HG02759 (cell line): ENCODE measurements around the gene GTSE1.

Experiments
- ATAC-seq: cut with Tn5 transposase; IDR thresholded peaks from one replicate; pipeline ENCODE4 v1.9.1; 2021; ENCODE audit warnings: mild to moderate bottlenecking, moderate library complexity; ENCODE audit not compliant: unreplicated experiment

GTSE1 gene

DNA sequence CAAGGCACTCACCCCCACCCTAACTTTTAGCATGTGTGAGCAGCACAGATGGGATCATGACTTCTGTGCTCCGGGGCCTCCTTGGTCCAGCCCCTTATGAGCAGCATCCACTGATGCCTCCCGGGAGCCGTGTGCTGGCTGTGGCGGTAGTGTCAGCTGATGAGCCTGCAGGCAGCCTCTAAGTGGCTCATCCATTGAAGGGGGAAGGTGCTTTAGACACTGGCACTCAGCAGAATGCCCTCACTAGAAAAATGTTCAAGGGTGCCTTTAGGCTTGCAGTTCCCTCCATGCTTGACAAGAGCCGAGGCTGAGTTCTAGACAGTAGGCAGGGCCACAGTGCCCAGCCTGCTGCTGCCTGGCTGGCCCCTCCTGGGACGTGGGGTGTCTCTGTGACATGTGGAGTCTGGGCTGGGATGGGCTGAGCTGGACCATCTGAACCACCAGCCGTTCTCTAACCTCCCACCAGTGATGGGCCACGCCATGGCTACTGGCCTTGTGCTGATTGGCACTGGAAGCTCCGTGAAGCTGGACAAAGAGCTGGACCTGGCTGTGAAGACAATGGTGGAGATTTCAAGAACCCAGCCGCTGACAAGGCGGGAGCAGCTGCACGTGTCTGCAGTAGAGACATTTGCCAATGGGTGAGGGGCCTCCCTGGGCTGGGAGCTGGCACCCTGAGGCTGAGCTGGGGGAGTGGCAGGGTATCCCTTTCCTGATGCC lies 23.1 kb upstream of the GTSE1 start:
- no peak for ATAC-seq

DNA sequence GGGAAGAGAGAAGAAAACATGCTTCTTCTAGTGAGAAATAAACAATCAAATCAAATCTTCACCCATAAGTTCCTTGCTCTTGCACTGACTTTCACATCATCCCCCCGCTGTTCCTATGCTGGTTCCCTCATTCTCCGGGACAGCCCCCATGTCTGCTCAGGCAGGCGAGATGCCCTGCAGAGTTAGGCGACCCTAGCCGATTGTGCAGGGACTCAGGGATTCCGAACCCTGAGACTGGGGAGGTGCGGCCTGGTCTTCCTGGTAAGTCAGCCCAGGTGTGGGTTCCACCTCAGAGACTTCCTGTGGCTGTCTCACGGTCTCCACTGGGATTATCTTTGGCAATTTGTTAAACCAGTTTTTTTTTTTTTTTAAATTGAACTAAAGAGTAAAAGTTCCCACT lies 22.3 kb upstream of the GTSE1 start:
- ATAC-seq: no peak

DNA sequence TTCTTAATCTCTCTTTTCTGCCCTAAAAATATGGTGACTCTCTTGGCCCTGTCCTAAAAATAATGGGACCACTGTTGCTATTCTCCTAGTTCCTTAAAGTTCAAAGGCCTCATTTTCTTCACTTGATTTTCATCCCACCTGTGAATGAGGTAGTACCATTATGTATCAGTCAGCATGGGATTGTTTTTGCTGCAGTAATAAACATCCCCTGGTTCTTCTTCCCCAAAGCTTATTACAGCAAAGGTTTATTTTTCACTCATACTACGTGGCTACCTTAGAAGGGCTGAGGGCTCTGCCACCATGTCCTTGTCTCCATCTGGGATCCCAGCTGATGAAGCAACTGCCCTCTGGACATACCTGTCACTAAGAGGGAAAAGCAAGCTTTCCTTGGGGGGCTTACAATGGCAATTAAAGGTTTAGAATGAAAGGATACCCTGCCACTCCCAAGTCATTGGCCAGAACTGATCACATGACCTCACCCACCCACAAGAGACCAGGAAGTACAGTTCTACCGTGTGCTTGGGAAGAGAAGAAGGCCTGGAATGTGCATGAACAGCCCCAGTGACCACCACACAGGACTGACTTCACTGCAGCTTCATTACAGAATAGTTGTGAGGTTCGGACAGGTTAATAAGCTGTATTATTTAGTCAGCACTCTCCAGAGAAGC lies 21.1 kb upstream of the GTSE1 start:
- no peak for ATAC-seq

DNA sequence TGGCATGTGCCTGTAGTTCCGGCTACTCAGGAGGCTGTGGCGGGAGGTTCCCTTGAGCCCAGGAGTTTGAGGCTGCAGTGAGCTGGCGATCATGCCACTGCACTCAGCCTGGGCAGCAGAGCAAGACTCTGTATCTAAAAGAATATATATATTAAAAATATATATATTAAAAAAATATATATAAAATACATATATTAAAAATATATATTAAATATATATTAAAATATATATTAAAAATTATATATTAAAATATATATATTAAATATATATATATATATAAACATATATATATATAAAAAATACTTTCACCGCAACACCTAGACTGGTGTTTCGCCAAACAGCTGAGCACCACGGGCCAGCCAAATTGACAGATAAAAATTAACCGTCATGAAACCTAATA lies 20.1 kb upstream of the GTSE1 start:
- ATAC-seq: no peak

DNA sequence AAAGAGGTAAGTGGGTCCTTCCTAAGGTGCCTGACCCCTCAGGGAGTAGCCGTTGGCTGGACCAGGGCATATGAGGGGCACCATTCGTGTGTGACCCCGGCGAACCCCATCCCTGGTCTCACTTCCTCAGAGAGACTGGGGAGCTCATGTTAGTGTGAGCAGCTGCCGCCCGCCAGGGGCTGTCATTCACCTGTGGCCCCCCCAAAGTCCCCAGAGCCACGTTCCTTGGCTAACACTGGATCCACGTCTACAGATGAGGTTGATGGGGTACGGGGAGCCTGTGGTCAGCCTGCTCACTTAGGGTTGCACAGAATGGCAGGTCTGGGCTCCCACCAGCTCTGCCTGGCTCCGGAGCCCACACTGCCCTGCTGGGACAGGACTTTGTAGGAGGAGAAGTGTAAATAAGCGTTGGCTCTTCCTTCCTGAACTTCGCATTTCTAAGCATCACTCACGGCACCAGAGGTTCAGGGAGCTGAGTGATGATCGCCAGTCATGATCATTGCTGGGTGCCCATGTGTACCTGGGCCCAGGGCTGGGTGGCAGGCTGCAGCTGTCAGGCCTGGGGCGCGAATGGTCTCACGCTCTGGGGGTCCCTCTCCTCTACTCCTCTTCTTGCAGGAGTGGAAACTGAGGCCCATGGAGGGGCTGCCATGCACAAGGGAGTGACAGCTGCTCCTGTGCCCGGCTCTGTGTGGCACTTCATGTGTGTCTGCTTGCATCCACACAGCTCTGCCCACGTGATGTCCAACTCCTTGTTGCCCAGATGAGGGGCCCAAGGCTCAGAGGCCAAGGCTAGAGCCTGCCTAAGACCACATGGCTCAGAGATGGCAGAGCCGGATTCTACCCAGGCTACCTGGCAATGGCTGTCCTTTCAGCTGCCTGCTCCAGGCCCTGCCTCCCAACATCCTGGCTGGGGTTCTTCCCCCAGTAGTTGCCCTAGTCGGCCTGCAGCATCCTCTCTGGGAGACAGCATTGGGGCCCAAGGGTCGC lies 17.7 kb upstream of the GTSE1 start:
- no peak for ATAC-seq

DNA sequence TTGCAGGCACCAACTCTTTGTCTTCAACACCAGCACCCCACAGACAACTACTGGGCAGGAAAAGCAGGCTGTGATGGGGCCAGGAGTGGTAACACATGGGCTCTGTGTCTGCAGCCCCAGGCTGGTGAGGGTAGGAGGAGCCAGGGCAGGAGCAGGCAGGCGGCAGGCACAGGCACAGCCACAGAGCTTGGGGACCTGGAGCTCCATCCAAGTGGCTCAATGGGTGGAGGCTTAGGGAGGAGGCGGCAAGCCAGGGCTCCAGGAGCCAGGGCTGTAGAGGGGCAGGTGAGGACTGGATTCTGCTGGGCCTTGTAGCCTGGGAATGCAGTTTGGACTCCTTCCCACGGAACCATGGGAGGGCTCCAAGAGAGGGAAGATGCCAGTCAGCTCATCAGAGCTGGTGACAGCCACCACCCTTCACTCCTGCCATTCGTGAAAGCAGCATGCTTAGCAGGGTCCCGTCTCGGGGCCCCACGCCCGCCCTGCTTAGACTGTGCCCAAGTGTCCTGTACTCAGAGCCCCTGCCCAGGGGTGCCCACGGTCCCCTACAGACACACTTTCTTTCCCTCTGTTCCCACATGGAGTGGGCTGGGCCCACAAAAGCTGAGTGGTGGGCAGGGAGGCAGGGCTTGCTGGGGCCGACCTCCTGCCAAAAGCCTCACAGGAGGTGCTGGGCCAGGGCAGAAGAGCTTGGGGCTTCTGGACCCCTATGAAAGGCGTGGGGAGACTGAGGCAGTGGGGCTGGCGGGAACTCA lies 16.4 kb upstream of the GTSE1 start:
- ATAC-seq: no peak

DNA sequence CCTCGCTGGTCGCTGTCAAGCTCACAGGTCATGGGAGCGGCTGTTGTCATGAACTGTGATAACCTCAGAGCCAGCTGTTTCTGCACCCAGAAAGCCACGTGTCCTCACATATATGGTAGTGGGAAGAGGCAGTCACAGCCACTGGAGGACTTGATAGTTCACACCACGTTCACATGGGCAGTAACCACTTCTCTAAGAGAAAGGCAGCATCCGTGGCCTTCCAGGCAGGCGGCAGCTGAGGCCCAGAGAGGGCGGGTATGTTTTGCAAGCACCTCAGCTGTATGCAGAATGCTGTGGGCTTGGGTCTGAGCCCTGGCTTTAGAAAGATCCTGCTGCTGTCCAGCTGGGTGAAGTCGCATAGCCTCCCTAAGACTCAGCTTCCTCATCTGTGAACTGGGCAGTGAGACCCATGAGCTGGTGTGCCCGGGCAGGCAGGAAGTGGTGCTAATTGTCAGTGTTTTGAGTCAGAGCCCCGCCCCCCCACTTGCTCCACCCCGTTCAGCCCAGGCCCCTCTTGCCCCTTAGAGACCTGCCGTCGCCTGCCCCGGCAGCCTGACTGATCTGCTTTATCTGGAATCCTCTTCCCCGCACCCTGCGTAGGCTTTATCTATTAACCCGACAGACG lies 15.6 kb upstream of the GTSE1 start:
- ATAC-seq: no peak

DNA sequence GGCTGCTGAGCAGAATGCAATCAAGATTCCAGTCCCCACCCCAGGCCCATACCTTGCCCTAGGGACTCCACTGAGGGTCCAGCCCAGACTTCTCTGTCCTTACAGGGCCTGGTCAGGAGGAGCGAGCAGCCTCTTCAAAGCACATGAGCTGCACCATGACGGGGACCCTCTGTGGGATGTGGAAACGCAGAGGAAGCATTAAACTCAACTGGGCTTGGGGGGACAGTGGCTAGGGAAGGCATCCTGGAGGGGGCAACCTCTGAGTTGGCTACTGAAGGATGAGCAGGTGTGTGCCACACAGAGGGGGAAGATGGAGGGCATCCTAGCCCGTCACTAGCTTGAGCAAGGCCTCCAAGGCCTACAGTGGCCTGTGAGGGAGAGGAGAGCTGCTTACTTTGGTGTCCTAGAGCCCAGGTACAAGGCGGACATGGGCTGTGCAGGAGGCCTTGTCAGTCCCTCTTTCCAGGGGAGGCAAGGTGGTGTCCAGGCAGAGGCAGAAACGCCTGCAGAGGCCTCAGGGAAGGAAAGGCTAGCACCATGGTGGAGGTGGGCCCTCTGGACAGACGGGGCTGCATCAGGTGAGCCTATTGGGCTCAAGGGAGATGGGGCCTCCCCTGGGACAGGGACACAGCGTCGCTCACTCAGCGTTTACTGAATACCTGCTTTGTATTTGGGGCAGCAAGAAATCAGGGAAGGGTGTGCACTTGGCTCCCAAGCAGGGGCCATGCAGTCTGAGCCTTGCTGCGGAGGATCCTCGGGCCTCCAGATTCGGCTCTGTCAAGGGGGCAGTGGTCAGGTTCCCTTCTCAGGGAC lies 14.6 kb upstream of the GTSE1 start:
- no peak for ATAC-seq

DNA sequence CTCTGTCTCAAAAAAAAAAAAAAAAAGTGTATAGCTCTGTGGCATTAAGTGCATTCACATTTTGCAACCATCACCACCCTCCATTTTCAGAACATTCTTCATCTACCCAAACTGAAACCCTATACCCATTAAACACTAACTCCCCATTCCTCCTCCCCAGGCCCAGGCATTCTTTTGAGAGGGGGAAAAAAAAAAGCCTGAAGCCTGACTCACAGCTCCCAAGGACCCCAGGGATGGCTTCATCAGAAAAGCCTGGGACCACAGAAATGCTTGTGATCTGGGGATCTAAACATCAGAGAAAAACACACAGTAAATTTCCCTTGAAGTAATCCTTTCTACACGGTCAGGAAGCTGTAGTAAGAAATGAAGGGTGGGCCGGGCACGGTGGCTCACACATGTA lies 10.7 kb upstream of the GTSE1 start:
- ATAC-seq: no peak

DNA sequence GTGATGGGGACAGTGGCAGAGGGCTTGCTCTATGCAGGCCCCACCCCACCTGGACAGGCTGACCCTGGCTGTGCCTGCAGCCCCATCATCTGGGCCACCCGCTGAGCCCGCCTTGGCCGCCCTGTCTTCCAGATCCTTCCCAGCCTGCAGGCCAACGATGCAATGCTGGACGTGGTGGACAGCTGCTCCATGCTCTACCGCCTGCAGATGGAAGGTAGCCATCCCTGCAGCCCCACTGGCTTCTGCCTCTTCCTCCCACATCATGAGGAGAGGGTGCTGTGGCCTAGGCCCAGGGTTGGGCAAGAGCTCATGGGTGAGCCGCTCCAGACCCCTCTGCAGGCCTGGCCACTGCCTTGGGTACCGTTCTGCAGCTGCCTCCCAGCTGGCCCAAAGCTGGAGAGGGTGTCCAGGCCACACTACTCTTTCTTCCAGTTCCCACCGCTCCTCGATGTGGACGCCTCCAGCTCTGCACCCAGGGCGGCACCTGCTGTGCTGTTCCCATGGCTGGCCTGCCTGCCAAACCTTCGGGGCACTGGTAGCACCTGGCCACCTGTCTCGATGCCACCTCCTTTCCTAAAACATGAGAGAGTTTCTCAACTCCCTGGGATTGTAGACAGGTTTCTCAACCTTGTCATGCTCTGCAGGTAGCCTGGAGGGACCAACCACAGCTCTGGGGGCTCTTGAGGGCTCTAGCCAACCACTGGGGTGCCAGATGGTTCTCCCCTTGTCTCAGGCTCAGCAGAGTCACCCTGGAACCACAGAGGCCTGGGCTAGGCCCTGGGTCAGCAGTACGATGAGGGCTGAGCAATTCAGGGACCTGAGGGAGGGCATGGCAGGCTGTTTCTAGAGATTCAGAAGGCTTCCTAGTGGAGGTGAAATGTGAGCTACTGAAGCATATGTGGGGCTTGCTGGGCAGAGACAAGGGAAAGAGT lies 9.5 kb upstream of the GTSE1 start:
- no peak for ATAC-seq

DNA sequence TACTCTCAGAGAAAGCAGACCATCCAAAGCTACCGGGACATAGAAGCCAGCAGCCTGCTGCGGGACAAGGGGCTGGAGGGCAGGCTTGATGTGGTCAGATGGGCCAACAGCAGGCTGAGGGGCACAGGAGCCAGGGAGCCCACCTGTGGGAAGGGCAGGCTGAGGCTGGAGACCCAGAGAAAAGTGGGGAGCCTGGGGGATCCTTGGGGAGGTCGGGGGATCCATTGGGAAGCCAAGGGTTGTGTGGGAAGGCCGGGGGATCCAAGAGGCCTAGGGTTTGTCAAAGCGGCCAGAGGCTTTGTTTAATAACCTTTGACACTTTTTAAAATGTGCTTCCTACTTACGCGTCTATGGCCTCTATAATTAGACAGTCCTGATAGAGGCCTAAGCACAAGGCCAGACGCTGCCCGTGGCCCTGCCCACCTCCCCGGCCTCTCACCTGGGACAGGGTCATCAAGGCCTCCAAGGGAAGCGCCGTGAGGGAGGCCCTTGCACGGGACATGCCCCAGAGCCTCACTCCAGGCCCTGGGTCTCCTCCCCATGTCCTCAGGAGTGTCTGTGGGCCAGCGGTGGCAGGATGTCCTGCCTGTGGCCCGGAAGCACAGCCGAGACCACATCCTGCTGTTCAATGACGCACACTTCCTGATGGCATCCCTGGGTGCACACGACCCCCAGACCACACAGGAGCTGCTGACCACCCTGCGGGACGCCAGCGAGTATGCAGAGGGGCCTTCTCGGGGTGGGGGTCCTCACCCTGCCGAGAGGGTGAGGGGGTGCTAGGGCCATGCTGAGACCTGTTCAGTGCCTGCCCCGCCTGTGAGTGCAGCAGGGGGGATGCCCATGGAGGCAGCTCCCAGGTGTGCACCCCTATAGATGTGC lies 8.6 kb upstream of the GTSE1 start:
- peak; percentile 86 for ATAC-seq

DNA sequence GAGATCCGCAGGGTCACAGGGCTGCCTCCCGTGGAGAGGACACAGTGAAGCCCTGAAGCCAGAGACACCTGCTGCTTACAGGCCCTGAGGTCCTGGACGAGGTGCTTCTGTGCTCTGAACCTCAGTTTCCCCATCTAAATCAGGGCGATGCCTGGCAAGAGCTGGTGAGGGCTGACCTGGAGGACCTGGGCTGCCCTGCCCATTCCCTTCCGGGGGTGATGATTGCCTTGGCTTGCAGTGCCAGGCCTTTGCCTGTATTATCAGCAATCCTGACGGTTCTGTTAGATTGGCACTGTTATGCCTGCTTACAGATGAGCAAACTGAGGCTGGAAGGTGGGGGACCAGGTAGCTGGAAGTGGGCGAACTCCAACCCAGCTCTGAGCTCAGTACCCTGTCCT lies 7.8 kb upstream of the GTSE1 start:
- no peak for ATAC-seq

DNA sequence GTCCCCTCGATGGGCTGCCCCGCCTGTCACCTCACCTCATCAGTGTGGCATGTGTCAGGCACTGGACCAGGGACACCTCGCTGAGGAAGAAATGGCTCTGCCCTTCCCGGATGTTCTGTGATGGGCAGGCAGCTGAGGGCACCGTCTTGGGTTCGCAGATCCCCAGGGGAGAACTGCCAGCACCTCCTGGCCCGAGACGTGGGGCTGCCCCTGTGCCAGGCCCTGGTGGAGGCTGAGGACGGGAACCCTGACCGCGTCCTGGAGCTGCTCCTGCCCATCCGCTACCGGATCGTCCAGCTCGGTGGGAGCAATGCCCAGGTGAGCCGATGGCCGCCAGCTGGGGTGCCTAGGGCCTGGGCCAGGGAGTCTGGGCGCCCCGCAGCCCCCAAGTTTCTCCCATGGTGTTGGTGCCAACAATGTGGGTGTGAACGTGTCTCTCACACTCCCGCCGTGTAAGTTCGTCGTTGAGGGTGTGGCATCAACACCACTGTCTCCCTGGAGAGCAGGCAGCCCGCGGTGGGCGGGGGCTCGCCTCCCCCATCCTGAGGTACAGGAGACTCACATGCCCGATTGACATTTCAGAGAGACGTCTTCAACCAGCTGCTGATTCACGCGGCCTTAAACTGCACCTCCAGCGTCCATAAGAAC lies 7.3 kb upstream of the GTSE1 start:
- no peak for ATAC-seq

DNA sequence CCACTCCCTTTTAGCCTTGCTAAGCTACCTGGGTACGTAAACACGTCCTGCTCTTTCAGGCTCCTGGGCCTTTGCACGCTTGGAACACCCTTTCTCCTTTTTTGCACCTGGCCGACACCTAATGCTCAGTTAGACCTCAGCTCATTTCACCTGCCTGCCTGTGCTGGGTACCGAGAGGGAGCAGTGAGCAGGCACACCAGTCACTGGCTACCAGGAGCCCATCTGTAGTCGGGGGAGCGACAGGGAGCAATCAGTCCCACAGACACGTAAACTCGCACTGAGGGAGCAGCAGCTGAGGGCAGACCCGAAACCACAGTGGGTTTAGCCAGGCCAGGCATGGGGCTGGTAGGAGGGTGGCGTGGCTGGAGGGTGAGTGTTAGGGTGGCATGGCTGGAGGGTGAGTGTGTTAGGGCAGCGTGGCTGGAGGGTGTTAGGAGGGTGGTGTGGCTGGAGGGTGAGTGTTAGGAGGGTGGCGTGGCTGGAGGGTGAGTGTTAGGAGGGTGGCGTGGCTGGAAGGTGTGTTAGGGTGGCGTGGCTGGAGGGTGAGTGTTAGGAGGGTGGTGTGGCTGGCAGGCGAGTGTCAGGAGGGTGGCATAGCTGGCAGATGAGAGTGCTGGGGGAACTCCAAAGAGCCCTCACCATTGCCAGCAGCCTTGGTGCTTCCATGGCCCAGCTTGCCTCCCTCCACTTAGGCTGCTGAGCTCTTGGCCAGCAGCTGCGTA lies 6.4 kb upstream of the GTSE1 start:
- ATAC-seq: no peak

DNA sequence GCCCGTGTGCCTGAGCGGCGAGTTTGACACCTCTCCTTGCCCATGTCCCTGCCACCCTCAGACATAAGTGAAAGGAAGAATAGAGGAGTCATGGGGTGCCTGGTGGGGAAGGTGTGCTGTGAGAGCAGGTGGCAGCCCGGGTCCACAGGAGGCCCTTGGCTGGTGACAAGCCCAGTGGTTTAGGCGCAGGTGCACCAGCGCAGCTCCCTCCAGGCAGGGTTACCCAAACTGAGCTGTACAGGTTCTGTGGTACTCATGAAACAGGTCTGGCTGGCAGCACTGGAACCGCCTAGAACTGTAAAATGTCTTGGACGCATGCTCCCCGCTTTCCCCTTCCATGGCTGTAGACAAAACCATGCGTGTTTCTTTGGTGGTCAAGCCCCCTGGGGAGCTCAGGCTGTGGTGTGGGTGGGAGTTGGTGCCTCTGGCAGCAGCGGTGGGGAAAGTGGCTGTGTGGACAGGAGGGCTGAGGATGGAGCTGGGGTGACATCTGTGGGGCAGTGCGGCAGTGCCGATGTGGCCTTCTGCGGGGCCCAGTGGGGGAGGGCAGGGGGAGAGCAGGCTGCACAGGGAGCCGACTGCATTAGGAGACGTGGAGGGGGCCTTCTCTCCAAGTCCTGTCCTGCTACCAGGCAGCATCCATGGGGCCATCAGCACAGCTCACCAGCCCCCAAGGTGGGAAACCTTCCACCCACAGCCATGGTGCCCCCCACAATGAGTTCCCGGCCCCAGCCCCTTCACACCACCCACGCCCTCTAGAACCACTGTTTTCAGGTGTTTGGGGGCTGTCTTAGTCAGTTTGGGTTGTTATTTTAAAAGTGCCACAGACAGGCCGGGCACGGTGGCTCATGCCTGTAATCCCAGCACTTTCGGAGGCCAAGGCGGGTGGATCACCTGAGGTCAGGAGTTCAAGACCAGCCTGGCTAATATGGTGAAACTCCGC lies 5.6 kb upstream of the GTSE1 start:
- ATAC-seq: no peak
